CD4-positive, alpha-beta T cell (primary cell): ENCODE data around the gene LHFPL6. TPM values are rescaled to one million over a fixed set of nuclear protein-coding genes. Genes with fewer than 3 reads are reported as not detected.

Source experiments
- ATAC-seq: fragments of 200-7000 bp; cut with Tn5 transposase; one replicate; pipeline ENCODE4 v1.10.0; 2022; ENCODE audit warnings: mild to moderate bottlenecking; ENCODE audit not compliant: poor library complexity
- CTCF ChIA-PET: fragments of 350-600 bp; sonication (Branson Sonifier 250); formaldehyde crosslinking; loops from one replicate; lab custom pipeline; 2021; ENCODE audit warnings: antibody characterized with exemption, inconsistent platforms; lab: Charles Lee
- POLR2A ChIA-PET: fragments of 350-600 bp; sonication (Branson Sonifier 250); formaldehyde crosslinking; loops from one replicate; lab custom pipeline; 2021; ENCODE audit warnings: antibody characterized with exemption, inconsistent platforms; lab: Charles Lee
- DNase-seq, 14 experiments: peaks; one replicate each; pipeline ENCODE4 v3.0.0-alpha.2; 2013 to 2020; ENCODE audit warnings: mixed read lengths in 2 of 14
- H3K27ac ChIP-seq, 2 donors: one replicate each; pipeline versions ENCODE4 v1.5.1 to v1.7.0; 2013; ENCODE audit warnings: low read length in 2 of 2, low read depth in 1 of 2, mild to moderate bottlenecking in 1 of 2
- H3K27me3 ChIP-seq, 2 experiments: 1 replicate in 1 of 2; 2 replicates in 1 of 2; pipeline versions ENCODE4 v1.6.1 to v1.7.0; 2013; ENCODE audit warnings: low read length in 2 of 2, control low read depth in 1 of 2, mild to moderate bottlenecking in 1 of 2, moderate library complexity in 1 of 2; ENCODE audit not compliant: insufficient read depth in 2 of 2, control insufficient read depth in 1 of 2
- H3K36me3 ChIP-seq: one replicate; pipeline ENCODE4 v1.6.1; 2013; ENCODE audit warnings: low read length, control low read depth; ENCODE audit not compliant: insufficient read depth
- H3K4me1 ChIP-seq: one replicate; pipeline ENCODE4 v1.6.1; 2013; ENCODE audit warnings: low read length, control low read depth; ENCODE audit not compliant: insufficient read depth
- H3K4me3 ChIP-seq: one replicate; pipeline ENCODE4 v1.5.1; 2013; ENCODE audit warnings: mild to moderate bottlenecking, low read length, moderate library complexity
- H3K9me3 ChIP-seq, 2 experiments: 1 replicate in 1 of 2; 2 replicates in 1 of 2; pipeline versions ENCODE4 v1.6.1 to v1.7.0; 2013; ENCODE audit warnings: low read length in 2 of 2, mild to moderate bottlenecking in 2 of 2, control low read depth in 1 of 2, moderate library complexity in 1 of 2; ENCODE audit not compliant: control insufficient read depth in 1 of 2, insufficient read depth in 1 of 2
- H3K27ac Mint-ChIP-seq: one replicate; pipeline ENCODE4 v1.8.0; 2020; ENCODE audit warnings: mixed read lengths
- H3K27me3 Mint-ChIP-seq: one replicate; pipeline ENCODE4 v1.8.0; 2021; ENCODE audit warnings: mixed read lengths
- H3K36me3 Mint-ChIP-seq: one replicate; pipeline ENCODE4 v1.8.0; 2021; ENCODE audit warnings: low read depth, mixed read lengths
- H3K4me1 Mint-ChIP-seq: one replicate; pipeline ENCODE4 v1.8.0; 2021; ENCODE audit warnings: low read depth, mixed read lengths
- H3K4me3 Mint-ChIP-seq: one replicate; pipeline ENCODE4 v1.8.0; 2020; ENCODE audit warnings: mild to moderate bottlenecking, mixed read lengths
- H3K9me3 Mint-ChIP-seq: one replicate; pipeline ENCODE4 v1.8.0; 2020; ENCODE audit warnings: mixed read lengths
- CTCF ChIP-seq: fragments of 200-600 bp; IDR thresholded peaks from one replicate; pipeline ENCODE4 v1.8.0; 2022; ENCODE audit warnings: antibody characterized with exemption, mild to moderate bottlenecking
- intact Hi-C, 2 experiments: fragments of 100-400 bp; cut with DNase I in 1 of 2; cut with micrococcal nuclease in 1 of 2; formaldehyde crosslinking; loops; one replicate each; pipeline versions ENCODE4 v1.15.1 to v1.9.0; 2023 to 2025; cut with DNase I, micrococcal nuclease
- total RNA-seq, 174 experiments: library from RNA in 2 of 174; stranded (reverse) in 2 of 174; gene quantifications; one replicate each; pipeline ENCODE4 v1.2.3 and lab custom pipeline; 2021 to 2026

LHFPL6 gene
- total RNA-seq, 2 experiments from 2014 or later: not detected

DNA sequence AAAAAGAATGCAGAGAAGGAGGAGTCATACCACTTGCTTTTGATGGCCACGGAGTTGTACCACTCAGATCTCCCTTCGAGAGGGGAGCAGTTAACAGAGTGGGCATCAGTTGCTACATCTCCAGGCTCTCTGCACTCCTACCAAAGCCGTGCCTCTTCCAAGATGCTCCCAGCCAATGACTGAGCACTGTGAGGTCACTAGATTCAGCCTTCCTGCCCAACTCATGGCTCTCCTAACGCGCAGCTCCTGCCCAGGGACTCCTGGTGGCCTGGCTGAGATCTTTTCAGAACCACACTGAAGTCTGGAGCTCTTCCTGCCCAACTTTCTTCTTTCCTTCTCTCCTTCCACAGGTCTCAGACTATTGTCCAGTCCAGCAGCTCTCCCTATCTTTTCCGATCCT lies 66.7 kb downstream of the LHFPL6 start:
- Mint-ChIP-seq H3K9me3 (no peaks in the 10 kb centered on the region), H3K36me3 (no peaks in the 10 kb centered on the region), H3K27ac (no peak overlapping the region), H3K27me3 (peaks cover 3% of the 10 kb centered on the region), H3K4me3 (no peak overlapping the region), H3K4me1 (no peaks in the 10 kb centered on the region)
- no peak for TF ChIP-seq CTCF
- no peak for DNase-seq
- ChIA-PET CTCF (no interaction called here), POLR2A (no interaction called here)
- no peaks in the 10 kb centered on the region for H3K4me1 ChIP-seq
- intact Hi-C loops: no loop called here
- peaks cover 0 to 3% of the 10 kb centered on the region in 2 experiments for H3K27me3 ChIP-seq
- no peak overlapping the region for H3K4me3 ChIP-seq
- no peaks in the 10 kb centered on the region for H3K36me3 ChIP-seq
- no peak overlapping the region for H3K27ac ChIP-seq
- ATAC-seq: no peak
- no peaks in the 10 kb centered on the region for H3K9me3 ChIP-seq

DNA sequence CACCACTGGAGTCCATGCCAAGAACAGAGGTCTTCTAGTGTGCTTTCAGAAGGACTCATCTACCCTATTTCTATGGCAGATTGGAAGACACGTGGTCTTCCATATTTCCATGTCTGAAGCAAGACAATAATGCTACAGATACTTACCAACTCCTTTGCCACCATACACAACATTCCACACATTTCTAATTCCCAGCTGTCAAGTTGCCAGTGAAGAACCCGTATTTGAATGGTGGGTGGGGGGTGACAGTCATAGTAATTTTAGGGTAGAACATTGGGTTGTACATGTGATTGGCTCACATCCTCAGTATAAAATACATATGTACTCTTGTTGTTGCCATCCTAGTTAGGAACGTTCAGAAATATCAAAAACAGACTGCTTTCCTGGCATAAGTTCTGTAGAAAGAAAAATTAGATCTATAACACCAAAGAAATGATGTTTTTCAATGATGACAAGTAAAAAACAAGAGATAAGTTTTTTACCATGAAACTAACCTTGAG lies 69.3 kb downstream of the LHFPL6 start:
- no peaks in the 10 kb centered on the region for H3K9me3 ChIP-seq
- Mint-ChIP-seq H3K27ac (no peak overlapping the region), H3K27me3 (peaks cover 13% of the 10 kb centered on the region), H3K9me3 (no peaks in the 10 kb centered on the region), H3K4me1 (no peaks in the 10 kb centered on the region), H3K4me3 (no peak overlapping the region), H3K36me3 (no peaks in the 10 kb centered on the region)
- no peak overlapping the region for H3K27ac ChIP-seq
- no peaks in the 10 kb centered on the region for H3K36me3 ChIP-seq
- intact Hi-C loops: no loop called here
- H3K4me3 ChIP-seq: no peak overlapping the region
- TF ChIP-seq CTCF: no peak
- peaks cover 0 to 3% of the 10 kb centered on the region in 2 experiments for H3K27me3 ChIP-seq
- ATAC-seq (no peak), DNase-seq (no peak)
- H3K4me1 ChIP-seq: no peaks in the 10 kb centered on the region
- CTCF ChIA-PET: no interaction called here
- POLR2A ChIA-PET: no interaction called here

DNA sequence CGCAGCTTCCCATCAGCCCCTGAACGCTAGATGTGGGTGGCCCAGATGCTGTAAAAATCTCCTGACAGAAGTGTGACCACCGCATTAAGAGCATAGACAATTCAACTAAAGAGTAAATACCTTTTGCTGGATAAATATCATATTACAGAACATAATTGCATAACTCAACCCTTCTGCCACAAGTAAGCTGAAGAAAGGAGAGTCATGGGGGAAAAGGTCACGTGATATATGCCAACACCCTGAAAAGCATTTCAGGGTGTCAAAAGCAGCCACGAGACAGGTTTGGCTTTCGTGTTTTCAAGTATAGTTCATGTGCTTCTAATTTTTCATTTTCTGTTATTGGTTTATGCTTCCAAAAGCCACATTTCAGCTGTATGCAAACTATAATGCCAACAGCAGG lies 71.3 kb downstream of the LHFPL6 start:
- POLR2A ChIA-PET: no interaction called here
- intact Hi-C loops: no loop called here

More for the DNA sequence above, 71.3 kb downstream of the LHFPL6 start:
- ATAC-seq (no peak), DNase-seq (no peak)
- no peak for TF ChIP-seq CTCF
- H3K36me3 Mint-ChIP-seq: no peaks in the 10 kb centered on the region
- no peak overlapping the region for H3K4me3 Mint-ChIP-seq
- Histone ChIP-seq H3K9me3 (no peaks in the 10 kb centered on the region), H3K27me3 (peaks cover 0 to 3% of the 10 kb centered on the region in 2 experiments), H3K36me3 (no peaks in the 10 kb centered on the region), H3K4me3 (no peak overlapping the region), H3K27ac (no peak overlapping the region), H3K4me1 (no peaks in the 10 kb centered on the region)
- peaks cover 21% of the 10 kb centered on the region for H3K27me3 Mint-ChIP-seq
- no peaks in the 10 kb centered on the region for H3K4me1 Mint-ChIP-seq
- CTCF ChIA-PET: no interaction called here
- H3K27ac Mint-ChIP-seq: no peak overlapping the region
- H3K9me3 Mint-ChIP-seq: no peaks in the 10 kb centered on the region
